CD8-positive, alpha-beta memory T cell (primary cell): ENCODE measurements around the gene SNTB2. TPM values are rescaled to one million over a fixed set of nuclear protein-coding genes. Genes with fewer than 3 reads are reported as not detected.

Experiments used
- CTCF ChIA-PET: fragments of 350-600 bp; sonication (Branson Sonifier 250); formaldehyde crosslinking; loops from one replicate; lab custom pipeline; 2021; ENCODE audit warnings: antibody characterized with exemption; lab: Charles Lee
- POLR2A ChIA-PET: fragments of 350-600 bp; sonication (Branson Sonifier 250); formaldehyde crosslinking; loops from one replicate; lab custom pipeline; 2021; ENCODE audit warnings: antibody characterized with exemption; lab: Charles Lee
- DNase-seq, 5 donors: peaks; one replicate each; pipeline versions ENCODE4 v3.0.0 to v3.0.0-alpha.2; 2020 to 2022; ENCODE audit warnings: mixed read lengths in 1 of 5
- H3K27ac ChIP-seq: one replicate; pipeline ENCODE4 v1.7.0; 2013; ENCODE audit warnings: low read depth, mild to moderate bottlenecking, low read length, moderate library complexity
- H3K27me3 ChIP-seq: 2 replicates; pipeline ENCODE4 v1.7.0; 2013; ENCODE audit warnings: low read length, mild to moderate bottlenecking; ENCODE audit not compliant: insufficient read depth, poor library complexity, severe bottlenecking
- H3K36me3 ChIP-seq: 2 replicates; pipeline ENCODE4 v1.7.0; 2013; ENCODE audit warnings: mild to moderate bottlenecking, low read length, moderate library complexity; ENCODE audit not compliant: insufficient read depth
- H3K4me1 ChIP-seq: 2 replicates; pipeline ENCODE4 v1.7.0; 2013; ENCODE audit warnings: mild to moderate bottlenecking, low read length, moderate library complexity; ENCODE audit not compliant: insufficient read depth
- H3K4me3 ChIP-seq: 2 replicates; pipeline ENCODE4 v1.7.0; 2013; ENCODE audit warnings: mild to moderate bottlenecking, low read length
- H3K9me3 ChIP-seq: 2 replicates; pipeline ENCODE4 v1.7.0; 2013; ENCODE audit warnings: mild to moderate bottlenecking, low read length
- H3K27ac Mint-ChIP-seq, 8 donors: one replicate each; pipeline ENCODE4 v1.8.0; 2020 to 2021; ENCODE audit warnings: mixed read lengths in 8 of 8, mild to moderate bottlenecking in 6 of 8, inconsistent platforms in 3 of 8, moderate library complexity in 3 of 8
- H3K27me3 Mint-ChIP-seq, 2 donors: one replicate each; pipeline ENCODE4 v1.8.0; 2020 to 2021; ENCODE audit warnings: mixed read lengths in 2 of 2, mild to moderate bottlenecking in 1 of 2, moderate library complexity in 1 of 2
- H3K36me3 Mint-ChIP-seq, 3 donors: one replicate each; pipeline ENCODE4 v1.8.0; 2020 to 2021; ENCODE audit warnings: mixed read lengths in 3 of 3, inconsistent platforms in 1 of 3, mild to moderate bottlenecking in 1 of 3
- H3K4me1 Mint-ChIP-seq, 3 donors: one replicate each; pipeline ENCODE4 v1.8.0; 2020 to 2021; ENCODE audit warnings: mixed read lengths in 3 of 3, inconsistent platforms in 1 of 3, mild to moderate bottlenecking in 1 of 3
- H3K4me3 Mint-ChIP-seq, 7 donors: one replicate each; pipeline ENCODE4 v1.8.0; 2020 to 2021; ENCODE audit warnings: mixed read lengths in 7 of 7, mild to moderate bottlenecking in 6 of 7, moderate library complexity in 4 of 7, inconsistent platforms in 2 of 7
- H3K9me3 Mint-ChIP-seq, 5 donors: one replicate each; pipeline ENCODE4 v1.8.0; 2020 to 2022; ENCODE audit warnings: mixed read lengths in 5 of 5, mild to moderate bottlenecking in 3 of 5, moderate library complexity in 2 of 5, inconsistent platforms in 1 of 5
- polyA plus RNA-seq: library from polyadenylated mRNA; unstranded; fragments of 300-500 nt; fragmentation: Illumina TruSeq; gene quantifications from one replicate; pipeline ENCODE4 v1.2.3, GENCODE V29; 2021
- total RNA-seq, 2 experiments: library from RNA; stranded (reverse); gene quantifications; one replicate each; pipeline ENCODE4 v1.2.3, GENCODE V29; 2021

Gene SNTB2
- total and polyA plus RNA-seq, 3 experiments from 2014 or later, result 13.6 to 28.2 (median 14.9) TPM

GRCh38 chr16:69260019-69260418 lies 73.1 kb downstream of the SNTB2 start:
- no peak for DNase-seq
- Mint-ChIP-seq H3K36me3 (peaks cover 8 to 40% (median 10%) of the 10 kb centered on the region in 3 donors), H3K27ac (no peak overlapping the region), H3K4me3 (no peak overlapping the region), H3K9me3 (no peaks in the 10 kb centered on the region), H3K4me1 (peaks cover 10 to 17% (median 15%) of the 10 kb centered on the region in 3 donors), H3K27me3 (no peaks in the 10 kb centered on the region)
- POLR2A ChIA-PET, result no interaction called here
- Histone ChIP-seq H3K4me3 (no peak overlapping the region), H3K4me1 (no peaks in the 10 kb centered on the region), H3K27ac (no peak overlapping the region), H3K9me3 (no peaks in the 10 kb centered on the region), H3K27me3 (no peaks in the 10 kb centered on the region), H3K36me3 (no peaks in the 10 kb centered on the region)
- CTCF ChIA-PET, result no interaction called here

- H3K36me3 Mint-ChIP-seq, result peaks cover 8 to 41% (median 10%) of the 10 kb centered on the region in 3 donors
- H3K9me3 Mint-ChIP-seq, result no peaks in the 10 kb centered on the region
- Histone ChIP-seq H3K36me3 (no peaks in the 10 kb centered on the region), H3K9me3 (no peaks in the 10 kb centered on the region), H3K4me1 (no peaks in the 10 kb centered on the region), H3K4me3 (no peak overlapping the region), H3K27ac (no peak overlapping the region), H3K27me3 (no peaks in the 10 kb centered on the region)
- ChIA-PET CTCF (no interaction called here), POLR2A (no interaction called here)
- H3K4me1 Mint-ChIP-seq, result peaks cover 10 to 16% (median 15%) of the 10 kb centered on the region in 3 donors
- H3K27me3 Mint-ChIP-seq, result no peaks in the 10 kb centered on the region
- H3K27ac Mint-ChIP-seq, result peak overlapping the region in 3 of 8 donors; percentile 43 to 72 (median 63)
- no peak overlapping the region for H3K4me3 Mint-ChIP-seq
- DNase-seq, result no peak
These were observed 73.5 kb downstream of the SNTB2 start for GRCh38 chr16:69260506-69260905.

GRCh38 chr16:69266334-69267063 lies 79.5 kb downstream of the SNTB2 start:
- no peaks in the 10 kb centered on the region for H3K9me3 Mint-ChIP-seq
- peak overlapping the region in 1 of 8 donors; percentile 24 for H3K27ac Mint-ChIP-seq
- Histone ChIP-seq H3K4me1 (no peaks in the 10 kb centered on the region), H3K4me3 (no peak overlapping the region), H3K36me3 (peaks cover 6% of the 10 kb centered on the region), H3K9me3 (no peaks in the 10 kb centered on the region), H3K27ac (no peak overlapping the region), H3K27me3 (no peaks in the 10 kb centered on the region)
- H3K4me1 Mint-ChIP-seq, result peaks cover 0 to 3% (median 0%) of the 10 kb centered on the region in 3 donors
- no peak for DNase-seq
- no peaks in the 10 kb centered on the region for H3K27me3 Mint-ChIP-seq
- H3K36me3 Mint-ChIP-seq, result peaks cover 4 to 38% (median 7%) of the 10 kb centered on the region in 3 donors
- POLR2A ChIA-PET, result no interaction called here
- no peak overlapping the region for H3K4me3 Mint-ChIP-seq
- CTCF ChIA-PET, result interaction anchor here (0.8 kb wide), 1 partner anchor 20 kb away, joined by 3 read pairs; no protein-coding TSS in a partner anchor

DNA sequence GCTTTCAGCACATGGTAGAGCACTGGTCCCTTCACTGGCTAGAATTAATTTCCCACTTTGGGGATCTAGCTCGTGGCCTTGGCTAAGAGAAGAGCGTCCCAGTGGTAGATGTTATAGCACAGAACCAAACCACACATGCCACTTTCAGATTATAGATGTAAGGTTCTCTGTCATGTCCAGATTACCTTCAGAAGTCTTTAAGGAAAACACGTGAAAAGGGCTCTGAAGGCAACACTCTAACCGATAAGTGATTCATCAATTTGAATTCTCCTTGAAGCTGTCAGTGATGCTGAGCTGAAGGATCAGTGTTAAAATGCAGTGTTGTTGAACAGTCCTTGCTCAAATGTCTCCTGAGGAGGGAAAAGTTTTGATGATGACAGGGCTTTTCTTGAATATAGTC lies 80.7 kb downstream of the SNTB2 start:
- H3K4me3 ChIP-seq, result no peak overlapping the region
- peaks cover 6% of the 10 kb centered on the region for H3K36me3 ChIP-seq
- no peak for DNase-seq
- no peaks in the 10 kb centered on the region for H3K4me1 ChIP-seq
- Mint-ChIP-seq H3K27ac (peak overlapping the region in 3 of 8 donors; percentile 66 to 93 (median 71)), H3K4me3 (no peak overlapping the region), H3K4me1 (no peaks in the 10 kb centered on the region), H3K27me3 (no peaks in the 10 kb centered on the region), H3K9me3 (no peaks in the 10 kb centered on the region), H3K36me3 (peaks cover 4 to 37% (median 7%) of the 10 kb centered on the region in 3 donors)
- no peaks in the 10 kb centered on the region for H3K27me3 ChIP-seq
- ChIA-PET CTCF (interaction anchor here (0.8 to 1.3 kb wide), 3 partner anchors 19 to 115 kb away, joined by 3 read pairs; no protein-coding TSS in a partner anchor), POLR2A (no interaction called here)
- no peaks in the 10 kb centered on the region for H3K9me3 ChIP-seq
- no peak overlapping the region for H3K27ac ChIP-seq

- H3K27ac ChIP-seq, result no peak overlapping the region
- H3K27me3 Mint-ChIP-seq, result no peaks in the 10 kb centered on the region
- no peak overlapping the region for H3K4me3 ChIP-seq
- H3K4me1 Mint-ChIP-seq, result no peaks in the 10 kb centered on the region
- no peaks in the 10 kb centered on the region for H3K4me1 ChIP-seq
- H3K27me3 ChIP-seq, result no peaks in the 10 kb centered on the region
- peaks cover 0 to 29% (median 9%) of the 10 kb centered on the region in 3 donors for H3K36me3 Mint-ChIP-seq
- peak overlapping the region in 3 of 8 donors; percentile 7 to 44 (median 38) for H3K27ac Mint-ChIP-seq
- H3K36me3 ChIP-seq, result peaks cover 6% of the 10 kb centered on the region
- CTCF ChIA-PET, result no interaction called here
- POLR2A ChIA-PET, result interaction anchor here (0.6 kb wide), 1 partner anchor 119 kb away, joined by 3 read pairs; no protein-coding TSS in a partner anchor
- H3K4me3 Mint-ChIP-seq, result no peak overlapping the region
- DNase-seq, result no peak
- no peaks in the 10 kb centered on the region for H3K9me3 ChIP-seq
- no peaks in the 10 kb centered on the region for H3K9me3 Mint-ChIP-seq
These were observed 83.4 kb downstream of the SNTB2 start for GRCh38 chr16:69270395-69270794.

GRCh38 chr16:69270831-69271230 lies 83.9 kb downstream of the SNTB2 start:
- no peak overlapping the region for H3K4me3 ChIP-seq
- no peak for DNase-seq
- CTCF ChIA-PET, result no interaction called here
- no peak overlapping the region for H3K27ac ChIP-seq
- no peaks in the 10 kb centered on the region for H3K4me1 ChIP-seq
- Mint-ChIP-seq H3K27ac (peak overlapping the region in 2 of 8 donors; percentile 7 to 44), H3K4me1 (no peaks in the 10 kb centered on the region), H3K27me3 (no peaks in the 10 kb centered on the region), H3K9me3 (no peaks in the 10 kb centered on the region), H3K36me3 (peaks cover 0 to 29% (median 9%) of the 10 kb centered on the region in 3 donors), H3K4me3 (no peak overlapping the region)
- POLR2A ChIA-PET, result no interaction called here
- H3K9me3 ChIP-seq, result no peaks in the 10 kb centered on the region
- no peaks in the 10 kb centered on the region for H3K27me3 ChIP-seq
- H3K36me3 ChIP-seq, result peaks cover 6% of the 10 kb centered on the region

DNA sequence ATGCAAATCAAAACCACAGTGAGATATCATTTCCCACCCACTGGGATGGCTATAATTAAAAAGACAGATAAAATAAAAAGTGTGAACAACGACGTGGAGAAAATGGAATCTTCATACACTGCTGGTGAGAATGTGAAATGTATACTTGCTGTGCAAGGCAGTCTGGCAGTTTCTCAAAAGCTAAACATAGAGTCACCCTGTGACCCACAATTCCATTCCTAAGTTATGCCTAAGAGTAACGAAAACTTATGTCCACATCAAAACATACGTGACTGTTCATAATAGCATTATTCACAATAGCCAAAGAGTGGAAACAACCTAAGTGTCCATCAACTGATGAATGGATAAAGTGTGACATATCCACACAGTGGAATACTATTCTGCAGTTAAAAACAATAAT lies 86.0 kb downstream of the SNTB2 start:
- H3K36me3 Mint-ChIP-seq, result peaks cover 0 to 28% (median 5%) of the 10 kb centered on the region in 3 donors
- Histone ChIP-seq H3K9me3 (no peaks in the 10 kb centered on the region), H3K27ac (no peak overlapping the region), H3K4me1 (no peaks in the 10 kb centered on the region), H3K27me3 (no peaks in the 10 kb centered on the region), H3K36me3 (peaks cover 6% of the 10 kb centered on the region), H3K4me3 (no peak overlapping the region)
- ChIA-PET CTCF (no interaction called here), POLR2A (no interaction called here)
- peak overlapping the region in 2 of 8 donors; percentile 51 to 78 for H3K27ac Mint-ChIP-seq
- H3K4me3 Mint-ChIP-seq, result no peak overlapping the region
- DNase-seq, result no peak
- H3K27me3 Mint-ChIP-seq, result no peaks in the 10 kb centered on the region
- no peaks in the 10 kb centered on the region for H3K9me3 Mint-ChIP-seq
- no peaks in the 10 kb centered on the region for H3K4me1 Mint-ChIP-seq

GRCh38 chr16:69274699-69275235 lies 87.8 kb downstream of the SNTB2 start:
- peak overlapping the region in 3 of 8 donors; percentile 44 to 88 (median 66) for H3K27ac Mint-ChIP-seq
- Histone ChIP-seq H3K36me3 (peaks cover 5% of the 10 kb centered on the region), H3K4me3 (no peak overlapping the region), H3K27ac (no peak overlapping the region), H3K4me1 (no peaks in the 10 kb centered on the region), H3K27me3 (no peaks in the 10 kb centered on the region), H3K9me3 (no peaks in the 10 kb centered on the region)
- DNase-seq, result no peak
- no peaks in the 10 kb centered on the region for H3K9me3 Mint-ChIP-seq
- H3K36me3 Mint-ChIP-seq, result peaks cover 0 to 28% (median 5%) of the 10 kb centered on the region in 3 donors
- no peak overlapping the region for H3K4me3 Mint-ChIP-seq
- H3K27me3 Mint-ChIP-seq, result no peaks in the 10 kb centered on the region
- ChIA-PET POLR2A (no interaction called here), CTCF (interaction anchor here (0.9 to 1.3 kb wide), 2 partner anchors 10 to 124 kb away, joined by 4 to 5 read pairs; no protein-coding TSS in a partner anchor)
- H3K4me1 Mint-ChIP-seq, result peaks cover 0 to 8% (median 2%) of the 10 kb centered on the region in 3 donors
